Astrocyte of the spinal cord (primary cell): ENCODE measurements around the gene B4GALT3.
A peak's percentile ranks its signal among the peaks of the same experiment; 100 is the strongest.

Experiments
- DNase-seq: peaks from one replicate; pipeline ENCODE4 v3.0.0; 2011; ENCODE audit warnings: low read depth, low spot score
- H3K4me3 ChIP-seq: 2 replicates; pipeline ENCODE4 v1.5.1; 2011; ENCODE audit warnings: low read depth, mild to moderate bottlenecking, low read length, moderate library complexity
- CTCF ChIP-seq: IDR thresholded peaks from 2 replicates; pipeline ENCODE4 v1.5.1; 2012; ENCODE audit warnings: low read depth, mild to moderate bottlenecking, low read length, inconsistent platforms
- in situ Hi-C: cut with HindIII; loops from 2 replicates; pipeline ENCODE4 v1.10.0; 2017; ENCODE audit warnings: low sequenced_read_pairs

B4GALT3 gene

GRCh38 chr1:161198897-161199431 lies 21.7 kb upstream of the B4GALT3 start, which contains the start of gene ADAMTS4:
ADAMTS4 (minus strand) TSS chr1:161199054; CDS start chr1:161198627, 427 bp downstream.
- peak within 1 kb of the TSS; percentile 32 for H3K4me3 ChIP-seq
- in situ Hi-C loops = no loop called here
- TF ChIP-seq CTCF = no peak
- peak; percentile 46 for DNase-seq

DNA sequence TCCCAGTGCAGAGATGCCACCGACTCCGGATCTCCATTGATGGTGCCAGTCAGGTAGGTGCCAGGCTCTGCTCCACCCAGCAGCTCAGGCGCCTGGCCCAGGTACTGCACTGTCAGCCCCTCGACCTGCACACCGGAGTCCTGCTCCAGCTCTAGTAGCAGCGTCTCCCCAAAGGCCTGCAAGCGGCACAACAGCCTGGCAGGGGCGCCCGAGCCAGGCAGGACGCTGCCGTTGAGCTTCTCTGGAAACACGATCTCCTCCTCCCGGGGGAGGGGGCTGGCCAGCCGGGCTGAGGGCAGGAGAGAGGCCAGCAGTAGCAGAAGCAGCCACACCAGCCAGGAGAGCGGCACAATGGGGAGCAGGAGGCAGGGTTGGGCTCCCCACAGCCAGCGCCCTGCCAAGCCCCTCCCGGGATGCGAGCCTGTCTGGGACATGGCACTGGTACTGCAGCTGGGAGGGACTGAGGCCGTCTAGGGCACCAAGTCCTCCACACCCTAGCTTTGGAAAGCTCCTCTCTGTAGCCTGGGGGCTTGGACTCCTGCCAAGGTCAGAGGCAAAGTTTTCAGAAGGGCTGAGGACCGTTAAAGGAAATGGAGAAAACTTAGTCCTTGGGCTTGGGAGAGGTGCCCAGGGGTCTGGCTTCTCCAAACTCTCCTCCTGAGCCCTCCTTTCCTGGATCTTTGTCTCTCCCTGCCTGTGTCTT lies 21.0 kb upstream of the B4GALT3 start:
- peak; percentile 18 for TF ChIP-seq CTCF
- in situ Hi-C loops = no loop called here
- DNase-seq = peak; percentile 39
- H3K4me3 ChIP-seq = peak overlapping the region; percentile 32

DNA sequence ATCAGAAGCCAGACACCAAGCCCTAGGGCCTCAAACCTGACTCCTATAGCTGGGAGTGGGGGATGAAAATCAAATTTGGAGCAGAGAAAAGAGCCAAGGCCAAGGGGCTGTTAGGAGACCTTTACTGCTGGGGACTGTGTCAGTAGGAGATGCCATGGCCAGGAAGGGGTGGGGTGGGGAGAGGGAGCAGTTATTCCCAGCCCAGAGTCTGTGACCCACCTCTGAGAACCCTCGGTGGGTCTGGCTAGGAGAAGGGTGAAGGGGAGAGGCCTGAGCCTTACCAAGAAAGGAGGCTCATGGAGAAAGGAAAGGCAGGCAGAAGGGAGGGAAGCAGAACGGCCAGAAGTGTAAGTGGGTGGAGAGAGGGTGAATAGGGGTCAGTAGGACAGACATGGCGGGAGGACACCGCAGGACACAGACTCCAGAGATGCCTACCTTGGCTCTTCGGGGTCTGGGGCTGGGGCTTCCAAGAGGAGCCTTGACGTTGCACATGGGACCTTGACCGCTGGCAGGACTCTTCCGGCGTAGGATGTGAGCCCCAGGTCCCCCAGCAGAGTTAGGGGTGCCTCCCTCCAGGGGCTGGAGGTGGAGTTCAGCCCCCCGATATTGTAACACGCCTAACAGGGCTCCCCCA lies 20.4 kb upstream of the B4GALT3 start:
- TF ChIP-seq CTCF = no peak
- DNase-seq = peak; percentile 42
- peak overlapping the region; percentile 32 for H3K4me3 ChIP-seq
- in situ Hi-C loops = no loop called here

GRCh38 chr1:161196521-161197451 lies 19.5 kb upstream of the B4GALT3 start:
- peak; percentile 65 for DNase-seq
- TF ChIP-seq CTCF = no peak
- in situ Hi-C loops = no loop called here
- H3K4me3 ChIP-seq = peak overlapping the region; percentile 9

- no peak for TF ChIP-seq CTCF
- H3K4me3 ChIP-seq = no peak overlapping the region
- in situ Hi-C loops = no loop called here
- DNase-seq = no peak
Measured at GRCh38 chr1:161196111-161196510, 18.8 kb upstream of the B4GALT3 start.

DNA sequence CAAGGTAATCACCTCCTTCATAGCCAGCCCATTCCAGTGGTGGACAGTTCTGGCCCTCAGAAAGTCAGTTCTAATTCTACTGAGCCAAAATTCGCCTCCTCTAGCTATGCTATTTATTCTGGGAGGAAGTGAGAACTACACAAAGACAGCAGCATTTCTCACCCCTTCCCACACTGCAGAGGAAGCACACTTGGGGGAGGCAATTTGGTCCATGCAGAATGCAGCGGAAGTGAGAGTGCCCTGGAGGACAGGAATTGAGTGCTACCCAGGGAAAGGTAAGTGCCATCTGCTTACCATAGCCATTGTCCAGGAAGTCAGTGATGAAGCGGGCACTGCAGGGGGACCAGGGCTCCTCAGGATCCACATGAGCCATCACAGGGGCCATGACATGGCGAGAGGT lies 17.9 kb upstream of the B4GALT3 start:
- in situ Hi-C loops = no loop called here
- no peak overlapping the region for H3K4me3 ChIP-seq
- no peak for DNase-seq
- no peak for TF ChIP-seq CTCF
